Gastrocnemius medialis (tissue), 4 donors: ENCODE data around the gene PPP1CA.

Source experiments
- POLR2A ChIP-seq, 2 donors: fragments of 450-650 bp; IDR thresholded peaks; one replicate each; pipeline ENCODE4 v1.6.1; 2017; ENCODE audit warnings: antibody characterized with exemption in 2 of 2, mild to moderate bottlenecking in 2 of 2, moderate library complexity in 2 of 2
- TF ChIP-seq, protein P1 (sequence below), 5 experiments: fragments of 450-650 bp in 3 of 5; fragments of 200-600 bp in 2 of 5; sonication (generic) in 2 of 5; IDR thresholded peaks in 4 of 5; conservative IDR thresholded peaks in 1 of 5; 1 replicate in 4 of 5; 2 replicates in 1 of 5; pipeline ENCODE4 v1.5.1; 2016 to 2019; ENCODE audit warnings: antibody characterized with exemption in 5 of 5, mild to moderate bottlenecking in 3 of 5, moderate library complexity in 3 of 5

- TF ChIP-seq, protein P1, sequence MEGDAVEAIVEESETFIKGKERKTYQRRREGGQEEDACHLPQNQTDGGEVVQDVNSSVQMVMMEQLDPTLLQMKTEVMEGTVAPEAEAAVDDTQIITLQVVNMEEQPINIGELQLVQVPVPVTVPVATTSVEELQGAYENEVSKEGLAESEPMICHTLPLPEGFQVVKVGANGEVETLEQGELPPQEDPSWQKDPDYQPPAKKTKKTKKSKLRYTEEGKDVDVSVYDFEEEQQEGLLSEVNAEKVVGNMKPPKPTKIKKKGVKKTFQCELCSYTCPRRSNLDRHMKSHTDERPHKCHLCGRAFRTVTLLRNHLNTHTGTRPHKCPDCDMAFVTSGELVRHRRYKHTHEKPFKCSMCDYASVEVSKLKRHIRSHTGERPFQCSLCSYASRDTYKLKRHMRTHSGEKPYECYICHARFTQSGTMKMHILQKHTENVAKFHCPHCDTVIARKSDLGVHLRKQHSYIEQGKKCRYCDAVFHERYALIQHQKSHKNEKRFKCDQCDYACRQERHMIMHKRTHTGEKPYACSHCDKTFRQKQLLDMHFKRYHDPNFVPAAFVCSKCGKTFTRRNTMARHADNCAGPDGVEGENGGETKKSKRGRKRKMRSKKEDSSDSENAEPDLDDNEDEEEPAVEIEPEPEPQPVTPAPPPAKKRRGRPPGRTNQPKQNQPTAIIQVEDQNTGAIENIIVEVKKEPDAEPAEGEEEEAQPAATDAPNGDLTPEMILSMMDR (IDR thresholded peaks at IDR 0.05 in 4 of 5, conservative IDR thresholded peaks at IDR 0.05 in 1 of 5) = no peak
- TF ChIP-seq POLR2A (IDR thresholded peaks at IDR 0.05) = no peak
Observed at GRCh38 chr11:67408437-67409200, 7.0 kb upstream of the PPP1CA start.
